H9 (cell line): ENCODE measurements around the gene RSPO1. TPM values are rescaled to one million over a fixed set of nuclear protein-coding genes. Genes with fewer than 3 reads are reported as not detected.

Experiments used
- DNase-seq: peaks from one replicate; pipeline ENCODE4 v3.0.0-alpha.2; 2017
- H2AFZ ChIP-seq: one replicate; pipeline ENCODE4 v1.6.1; 2013; ENCODE audit warnings: mild to moderate bottlenecking, low read length, control low read depth, moderate library complexity
- H2AK5ac ChIP-seq: 2 replicates; pipeline ENCODE4 v1.6.1; 2013; ENCODE audit warnings: low read length, control low read depth, mixed read lengths; ENCODE audit not compliant: insufficient read length
- H2BK120ac ChIP-seq: one replicate; pipeline ENCODE4 v1.6.1; 2013; ENCODE audit warnings: low read depth, mild to moderate bottlenecking, low read length, control low read depth, inconsistent platforms; ENCODE audit not compliant: poor library complexity, severe bottlenecking
- H2BK12ac ChIP-seq: 2 replicates; pipeline ENCODE4 v1.6.1; 2013; ENCODE audit warnings: low read length, control low read depth, mixed read lengths, low read depth; ENCODE audit not compliant: insufficient read length
- H2BK15ac ChIP-seq: 2 replicates; pipeline ENCODE4 v1.6.1; 2013; ENCODE audit warnings: low read depth, low read length, control low read depth
- H2BK20ac ChIP-seq: one replicate; pipeline ENCODE4 v1.6.1; 2013; ENCODE audit warnings: low read depth, mild to moderate bottlenecking, low read length, control low read depth, inconsistent platforms; ENCODE audit not compliant: poor library complexity, severe bottlenecking
- H2BK5ac ChIP-seq: 2 replicates; pipeline ENCODE4 v1.6.1; 2013; ENCODE audit warnings: low read length, control low read depth, mixed read lengths; ENCODE audit not compliant: insufficient read length
- H3K14ac ChIP-seq: 2 replicates; pipeline ENCODE4 v1.6.1; 2013; ENCODE audit warnings: low read length, control low read depth; ENCODE audit not compliant: insufficient read depth
- H3K18ac ChIP-seq: 2 replicates; pipeline ENCODE4 v1.6.1; 2013; ENCODE audit warnings: low read depth, mild to moderate bottlenecking, mixed read lengths, low read length, control low read depth; ENCODE audit not compliant: insufficient read length
- H3K23ac ChIP-seq: 2 replicates; pipeline ENCODE4 v1.6.1; 2013; ENCODE audit warnings: low read length, control low read depth, mixed read lengths, low read depth; ENCODE audit not compliant: insufficient read length
- H3K23me2 ChIP-seq: 2 replicates; pipeline ENCODE4 v1.6.1; 2013; ENCODE audit warnings: low read depth, mild to moderate bottlenecking, mixed read lengths, low read length, control low read depth; ENCODE audit not compliant: insufficient read length, poor library complexity, severe bottlenecking
- H3K27ac ChIP-seq: 2 replicates; pipeline ENCODE4 v1.5.1; 2013; ENCODE audit warnings: low read length, control low read depth, mixed read lengths, low read depth; ENCODE audit not compliant: insufficient read length
- H3K27me3 ChIP-seq: 2 replicates; pipeline ENCODE4 v1.6.1; 2013; ENCODE audit warnings: low read length, control low read depth, inconsistent platforms; ENCODE audit not compliant: insufficient read depth
- H3K4ac ChIP-seq: 2 replicates; pipeline ENCODE4 v1.6.1; 2013; ENCODE audit warnings: low read depth, mild to moderate bottlenecking, control low read depth, inconsistent platforms, low read length, moderate library complexity
- H3K4me1 ChIP-seq: 2 replicates; pipeline ENCODE4 v1.6.1; 2013; ENCODE audit warnings: low read length, control low read depth, inconsistent platforms; ENCODE audit not compliant: insufficient read depth
- H3K4me2 ChIP-seq: 2 replicates; pipeline ENCODE4 v1.6.1; 2013; ENCODE audit warnings: low read length, control low read depth, mixed read lengths; ENCODE audit not compliant: insufficient read length, insufficient read depth
- H3K56ac ChIP-seq: 2 replicates; pipeline ENCODE4 v1.6.1; 2013; ENCODE audit warnings: low read depth, mild to moderate bottlenecking, mixed read lengths, low read length, control low read depth; ENCODE audit not compliant: insufficient read length
- H3K79me1 ChIP-seq: 2 replicates; pipeline ENCODE4 v1.6.1; 2013; ENCODE audit warnings: low read depth, mild to moderate bottlenecking, moderate library complexity, low read length, control low read depth, inconsistent platforms; ENCODE audit not compliant: insufficient read depth, poor library complexity, severe bottlenecking
- H3K79me2 ChIP-seq: 2 replicates; pipeline ENCODE4 v1.6.1; 2013; ENCODE audit warnings: low read length, control low read depth, inconsistent platforms; ENCODE audit not compliant: insufficient read depth
- H3K9ac ChIP-seq: 2 replicates; pipeline ENCODE4 v1.6.1; 2013; ENCODE audit warnings: low read length, control low read depth, mixed read lengths; ENCODE audit not compliant: insufficient read length; ENCODE audit errors: extremely low read depth
- H3K9me3 ChIP-seq: one replicate; pipeline ENCODE4 v1.6.1; 2013; ENCODE audit warnings: low read depth, low read length, inconsistent platforms; ENCODE audit not compliant: control insufficient read depth
- H3T11ph ChIP-seq: one replicate; pipeline ENCODE4 v1.6.1; 2013; ENCODE audit warnings: mild to moderate bottlenecking, low read length, control low read depth, inconsistent platforms
- H4K20me1 ChIP-seq: one replicate; pipeline ENCODE4 v1.6.1; 2013; ENCODE audit not compliant: control insufficient read depth, insufficient read length, insufficient read depth
- H4K5ac ChIP-seq: 2 replicates; pipeline ENCODE4 v1.6.1; 2013; ENCODE audit warnings: low read depth, mild to moderate bottlenecking, mixed read lengths, low read length, control low read depth; ENCODE audit not compliant: insufficient read length
- H4K8ac ChIP-seq: replicated peaks from 2 replicates; pipeline ENCODE4 v1.6.1; 2013; ENCODE audit warnings: low read length, control low read depth, mixed read lengths, low read depth; ENCODE audit not compliant: insufficient read length
- H4K91ac ChIP-seq: 2 replicates; pipeline ENCODE4 v1.6.1; 2013; ENCODE audit warnings: low read depth, mild to moderate bottlenecking, moderate library complexity, mixed read lengths, low read length, control low read depth; ENCODE audit not compliant: insufficient read length
- H3K27ac Mint-ChIP-seq, 3 experiments: 2 replicates in 2 of 3; 3 replicates in 1 of 3; pipeline ENCODE4 v1.8.0; 2020 to 2021; ENCODE audit warnings: mixed read lengths in 3 of 3, mild to moderate bottlenecking in 1 of 3, moderate library complexity in 1 of 3
- H3K27me3 Mint-ChIP-seq: 2 replicates; pipeline ENCODE4 v1.8.0; 2021; ENCODE audit warnings: low read depth, mild to moderate bottlenecking, moderate library complexity, mixed read lengths
- H3K36me3 Mint-ChIP-seq, 3 experiments: 2 replicates in 2 of 3; 3 replicates in 1 of 3; pipeline ENCODE4 v1.8.0; 2020 to 2021; ENCODE audit warnings: low read depth in 3 of 3, mixed read lengths in 3 of 3; ENCODE audit not compliant: insufficient read depth in 1 of 3
- H3K4me1 Mint-ChIP-seq, 2 experiments: 2 replicates each; pipeline ENCODE4 v1.8.0; 2020; ENCODE audit warnings: mixed read lengths in 2 of 2
- H3K4me3 Mint-ChIP-seq, 2 experiments: 2 replicates in 1 of 2; 3 replicates in 1 of 2; pipeline ENCODE4 v1.8.0; 2020 to 2021; ENCODE audit warnings: mild to moderate bottlenecking in 2 of 2, mixed read lengths in 2 of 2, moderate library complexity in 1 of 2
- H3K9me3 Mint-ChIP-seq, 2 experiments: 2 replicates in 1 of 2; 3 replicates in 1 of 2; pipeline ENCODE4 v1.8.0; 2020; ENCODE audit warnings: mild to moderate bottlenecking in 2 of 2, mixed read lengths in 2 of 2, moderate library complexity in 1 of 2
- CTCF ChIP-seq: fragments of 200-600 bp; sonication (generic); conservative IDR thresholded peaks from 3 replicates; pipeline ENCODE4 v1.8.0; 2021; ENCODE audit warnings: antibody characterized with exemption, mild to moderate bottlenecking
- WGBS: extraction: QIAGEN DNeasy Blood & Tissue Kit; methylation state at CpG from one replicate; pipeline ENCODE4 v1.1.7; 2013; ENCODE audit warnings: missing lambda C conversion rate, low lambda C conversion rate, mixed read lengths; ENCODE audit not compliant: insufficient read length; ENCODE audit errors: extremely low coverage; 5-methylcytosine and 5-hydroxymethylcytosine counted together
- total RNA-seq: library from RNA; stranded (reverse); gene quantifications from 2 replicates; pipeline ENCODE4 v1.2.1, GENCODE V29; 2021

Gene RSPO1
- total RNA-seq, 1 experiment from 2014 or later, result 0.35 TPM

GRCh38 chr1:37682334-37682987 lies 47.8 kb upstream of the RSPO1 start:
- H3K23me2 ChIP-seq, result no peaks in the 10 kb centered on the region
- peak overlapping the region in 1 of 3 experiments; percentile 85; a peak in 3 of 7 replicates for H3K27ac Mint-ChIP-seq

More at GRCh38 chr1:37682334-37682987, 47.8 kb upstream of the RSPO1 start:
- no peak overlapping the region for H3K4ac ChIP-seq
- no peaks in the 10 kb centered on the region for H3K4me1 ChIP-seq
- no peak overlapping the region for H4K5ac ChIP-seq
- H2AFZ ChIP-seq, result no peak overlapping the region
- no peaks in the 10 kb centered on the region for H3K79me1 ChIP-seq
- no peak overlapping the region for H2BK20ac ChIP-seq
- peak; percentile 96 for TF ChIP-seq CTCF
- no peak overlapping the region for H3K23ac ChIP-seq
- no peaks in the 10 kb centered on the region for H4K20me1 ChIP-seq
- H2BK120ac ChIP-seq, result no peak overlapping the region
- no peak overlapping the region for H4K8ac ChIP-seq
- H3K4me2 ChIP-seq, result no peak overlapping the region
- H2AK5ac ChIP-seq, result no peak overlapping the region
- no peak overlapping the region for H3K4me3 Mint-ChIP-seq
- H3K18ac ChIP-seq, result no peak overlapping the region
- H3K9me3 ChIP-seq, result no peaks in the 10 kb centered on the region
- H3K27me3 Mint-ChIP-seq, result no peaks in the 10 kb centered on the region
- no CpG with 5 or more reads among the region's 5 CpGs for WGBS
- H3K56ac ChIP-seq, result no peak overlapping the region
- no peak overlapping the region for H2BK12ac ChIP-seq
- H3K14ac ChIP-seq, result no peak overlapping the region
- H3K36me3 Mint-ChIP-seq, result peaks cover 26 to 52% (median 45%) of the 10 kb centered on the region in 3 experiments; a peak in 6 of 7 replicates
- H3K9me3 Mint-ChIP-seq, result no peaks in the 10 kb centered on the region
- no peaks in the 10 kb centered on the region for H3K27me3 ChIP-seq
- no peak overlapping the region for H2BK5ac ChIP-seq
- H4K91ac ChIP-seq, result no peak overlapping the region
- 0 out of 4 replicates have a peak, but pooled peaks cover 0 to 2% of the 10 kb centered on the region in 2 experiments for H3K4me1 Mint-ChIP-seq
- no peak overlapping the region for H3K27ac ChIP-seq
- no peak overlapping the region for H3K9ac ChIP-seq
- no peak overlapping the region for H2BK15ac ChIP-seq
- H3T11ph ChIP-seq, result no peak overlapping the region
- peak; percentile 58 for DNase-seq
- H3K79me2 ChIP-seq, result no peaks in the 10 kb centered on the region
